ENCODE measurements around the gene CPED1.

DNA sequence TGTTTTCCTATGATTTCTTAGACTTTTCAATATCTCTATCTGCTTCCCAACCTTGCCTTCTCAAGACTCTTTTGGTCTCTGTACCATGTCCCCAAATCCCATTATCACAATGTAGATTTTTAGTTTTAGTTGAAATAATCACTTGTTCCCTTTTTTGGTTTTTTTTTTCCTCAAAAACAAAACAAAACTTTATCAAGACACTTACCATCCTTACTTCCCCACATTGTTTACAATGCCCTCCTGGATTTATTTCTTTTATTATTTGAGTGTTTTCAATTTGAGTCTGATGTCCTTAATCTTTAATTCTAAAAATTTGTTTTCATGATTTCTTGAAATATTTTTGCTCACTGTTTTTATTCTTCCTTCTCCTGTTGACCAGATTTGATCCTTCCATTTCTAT lies 112.6 kb downstream of the CPED1 start:
- TF ChIP-seq, protein P1, sequence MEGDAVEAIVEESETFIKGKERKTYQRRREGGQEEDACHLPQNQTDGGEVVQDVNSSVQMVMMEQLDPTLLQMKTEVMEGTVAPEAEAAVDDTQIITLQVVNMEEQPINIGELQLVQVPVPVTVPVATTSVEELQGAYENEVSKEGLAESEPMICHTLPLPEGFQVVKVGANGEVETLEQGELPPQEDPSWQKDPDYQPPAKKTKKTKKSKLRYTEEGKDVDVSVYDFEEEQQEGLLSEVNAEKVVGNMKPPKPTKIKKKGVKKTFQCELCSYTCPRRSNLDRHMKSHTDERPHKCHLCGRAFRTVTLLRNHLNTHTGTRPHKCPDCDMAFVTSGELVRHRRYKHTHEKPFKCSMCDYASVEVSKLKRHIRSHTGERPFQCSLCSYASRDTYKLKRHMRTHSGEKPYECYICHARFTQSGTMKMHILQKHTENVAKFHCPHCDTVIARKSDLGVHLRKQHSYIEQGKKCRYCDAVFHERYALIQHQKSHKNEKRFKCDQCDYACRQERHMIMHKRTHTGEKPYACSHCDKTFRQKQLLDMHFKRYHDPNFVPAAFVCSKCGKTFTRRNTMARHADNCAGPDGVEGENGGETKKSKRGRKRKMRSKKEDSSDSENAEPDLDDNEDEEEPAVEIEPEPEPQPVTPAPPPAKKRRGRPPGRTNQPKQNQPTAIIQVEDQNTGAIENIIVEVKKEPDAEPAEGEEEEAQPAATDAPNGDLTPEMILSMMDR (IDR thresholded peaks at IDR 0.05): no peak
- no peak for TF ChIP-seq POLR2A (IDR thresholded peaks at IDR 0.05)
